ENCODE results near the gene SLC6A15.

DNA sequence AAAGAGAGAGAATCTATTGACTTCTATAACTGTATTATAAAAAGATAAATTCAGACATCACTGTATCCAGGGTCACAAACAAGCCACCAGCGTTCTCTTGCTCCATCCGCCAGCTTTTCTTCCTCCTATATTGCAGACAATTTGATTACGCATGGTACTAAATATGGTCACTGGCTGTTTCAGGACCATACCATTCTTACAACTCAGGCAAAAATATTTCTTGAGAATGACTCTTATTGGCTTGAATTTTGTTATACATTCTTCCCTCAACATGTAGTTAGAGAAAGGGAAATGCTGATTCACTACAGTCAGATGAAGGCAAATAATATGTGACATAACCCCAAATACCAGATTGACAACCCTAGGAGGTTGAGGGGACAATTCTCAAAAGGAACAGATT is 101.3 kb downstream of the SLC6A15 start:
- TF ChIP-seq GATA2 (IDR thresholded peaks at IDR 0.05; ENCODE audit: low read depth, low read length) = no peak
- TF ChIP-seq GATA3 (IDR thresholded peaks at IDR 0.05; ENCODE audit: low read depth, low read length) = no peak

Measured in SH-SY5Y (cell line).